Measurements from ENCODE around the gene MAP2K3.
"Not testable (repeated sequence)": the region's sequence is repeated elsewhere in the genome, so short reads cannot be mapped to it uniquely, and the experiment has no call there.

Gene MAP2K3

GRCh38 chr17:21298056-21298982, 13.8 kb downstream of the MAP2K3 start:
- no peak for DNase-seq

GRCh38 chr17:21298983-21299519, 14.5 kb downstream of the MAP2K3 start:
- DNase-seq: no peak

GRCh38 chr17:21299981-21300600, 15.6 kb downstream of the MAP2K3 start:
- DNase-seq: peak; percentile 30

- DNase-seq: no peak
Measured at GRCh38 chr17:21300601-21301571, 16.4 kb downstream of the MAP2K3 start.

GRCh38 chr17:21301593-21302550, 17.4 kb downstream of the MAP2K3 start:
- peak; percentile 62 for DNase-seq

- no peak for DNase-seq
Measured at GRCh38 chr17:21302711-21303425, 18.4 kb downstream of the MAP2K3 start.

- DNase-seq: no peak
Measured at GRCh38 chr17:21303441-21304065, 19.0 kb downstream of the MAP2K3 start.

- no peak for DNase-seq
Measured at GRCh38 chr17:21304091-21304490, 19.6 kb downstream of the MAP2K3 start.

- not testable (repeated sequence) for DNase-seq
Measured at GRCh38 chr17:21304551-21305151, 20.1 kb downstream of the MAP2K3 start.

GRCh38 chr17:21305431-21306180, 21.1 kb downstream of the MAP2K3 start:
- DNase-seq: not testable (repeated sequence)

GRCh38 chr17:21306611-21307272, 22.2 kb downstream of the MAP2K3 start:
- not testable (repeated sequence) for DNase-seq

- not testable (repeated sequence) for DNase-seq
Measured at GRCh38 chr17:21307273-21307625, 22.7 kb downstream of the MAP2K3 start.

- not testable (repeated sequence) for DNase-seq
Measured at GRCh38 chr17:21308931-21309381, 24.4 kb downstream of the MAP2K3 start.

GRCh38 chr17:21310061-21310765, 25.7 kb downstream of the MAP2K3 start:
- DNase-seq: not testable (repeated sequence)

GRCh38 chr17:21310766-21311602, 26.5 kb downstream of the MAP2K3 start:
- DNase-seq: not testable (repeated sequence)

GRCh38 chr17:21313320-21313719, 28.8 kb downstream of the MAP2K3 start:
- no peak for DNase-seq

GRCh38 chr17:21313761-21314160, 29.2 kb downstream of the MAP2K3 start:
- not testable (repeated sequence) for DNase-seq
